ENCODE measurements around the gene FBXW11.

The FBXW11 gene

DNA sequence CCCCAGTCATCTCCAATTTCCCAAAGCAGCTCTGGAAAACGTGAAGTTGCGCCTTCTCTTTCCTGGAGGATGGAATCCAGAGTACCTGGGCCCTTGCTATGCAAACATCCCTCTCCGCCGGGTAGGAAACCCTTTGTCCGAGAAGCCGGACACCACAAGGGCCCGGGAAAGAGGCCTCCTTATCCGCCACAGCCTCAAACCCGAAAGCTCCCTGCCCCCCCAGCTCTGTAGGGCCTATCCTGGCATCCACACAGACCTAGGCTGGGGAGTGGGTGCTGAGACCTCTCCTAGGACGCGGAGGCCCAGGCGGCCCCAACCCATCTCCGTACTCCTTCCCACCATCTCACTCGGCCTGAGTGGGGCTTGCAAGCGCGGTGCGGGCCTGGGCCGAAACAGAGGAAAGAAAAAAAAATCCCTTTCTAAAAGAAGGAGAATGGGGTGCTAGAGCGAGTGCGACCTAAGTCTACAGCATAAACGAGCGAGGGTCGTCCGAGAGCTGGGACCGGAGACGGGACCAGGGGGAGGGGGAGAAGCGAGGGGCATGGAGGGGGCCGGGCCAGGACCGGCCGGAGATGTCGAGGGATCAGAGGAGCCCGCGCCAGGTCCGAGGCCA, 624 bp downstream of the FBXW11 start:
- TF ChIP-seq, protein P1, sequence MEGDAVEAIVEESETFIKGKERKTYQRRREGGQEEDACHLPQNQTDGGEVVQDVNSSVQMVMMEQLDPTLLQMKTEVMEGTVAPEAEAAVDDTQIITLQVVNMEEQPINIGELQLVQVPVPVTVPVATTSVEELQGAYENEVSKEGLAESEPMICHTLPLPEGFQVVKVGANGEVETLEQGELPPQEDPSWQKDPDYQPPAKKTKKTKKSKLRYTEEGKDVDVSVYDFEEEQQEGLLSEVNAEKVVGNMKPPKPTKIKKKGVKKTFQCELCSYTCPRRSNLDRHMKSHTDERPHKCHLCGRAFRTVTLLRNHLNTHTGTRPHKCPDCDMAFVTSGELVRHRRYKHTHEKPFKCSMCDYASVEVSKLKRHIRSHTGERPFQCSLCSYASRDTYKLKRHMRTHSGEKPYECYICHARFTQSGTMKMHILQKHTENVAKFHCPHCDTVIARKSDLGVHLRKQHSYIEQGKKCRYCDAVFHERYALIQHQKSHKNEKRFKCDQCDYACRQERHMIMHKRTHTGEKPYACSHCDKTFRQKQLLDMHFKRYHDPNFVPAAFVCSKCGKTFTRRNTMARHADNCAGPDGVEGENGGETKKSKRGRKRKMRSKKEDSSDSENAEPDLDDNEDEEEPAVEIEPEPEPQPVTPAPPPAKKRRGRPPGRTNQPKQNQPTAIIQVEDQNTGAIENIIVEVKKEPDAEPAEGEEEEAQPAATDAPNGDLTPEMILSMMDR (IDR thresholded peaks at IDR 0.05; ENCODE audit: low read depth, low read length), result no peak
- H3K4me3 ChIP-seq (ENCODE audit: low read depth, low read length), result peak overlapping the region; percentile 81

DNA sequence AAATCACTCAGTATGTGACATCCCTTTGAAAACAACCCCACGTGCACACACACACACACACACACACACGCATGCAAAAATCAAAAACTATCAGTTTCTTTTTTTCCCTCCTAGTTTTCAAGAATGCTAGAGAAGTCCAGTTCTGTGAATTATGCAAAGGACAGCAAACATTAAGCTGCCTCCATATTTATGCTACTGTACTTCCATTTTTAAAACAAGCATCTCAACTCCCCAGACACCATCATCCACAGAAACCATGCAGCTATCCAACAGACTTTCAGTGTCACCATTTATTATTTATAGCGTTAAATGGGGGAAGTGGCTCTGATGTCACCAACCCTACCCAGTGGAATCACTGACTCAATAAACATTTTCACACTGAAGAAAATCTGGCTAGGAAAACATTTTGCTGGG, 1.6 kb downstream of the FBXW11 start:
- peak overlapping the region; percentile 81 for H3K4me3 ChIP-seq (ENCODE audit: low read depth, low read length)

DNA sequence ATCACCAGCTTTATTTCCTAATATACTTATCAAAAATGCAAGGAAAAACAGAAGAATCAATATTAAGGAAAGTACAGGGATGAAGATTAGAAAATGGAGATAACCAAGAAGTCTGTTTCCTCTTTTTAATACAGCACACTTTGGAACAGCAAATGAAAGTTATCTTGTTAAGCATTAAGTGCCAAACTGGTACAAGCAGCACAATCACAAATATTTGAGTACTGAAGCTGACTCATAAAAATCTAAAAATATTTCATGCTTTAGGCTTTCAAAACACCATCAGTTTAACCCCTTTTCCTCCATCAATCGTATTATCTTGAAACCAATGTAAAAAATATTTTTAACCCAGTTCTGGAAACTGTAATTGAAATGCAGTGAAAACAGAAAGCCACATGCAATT, 2.7 kb downstream of the FBXW11 start:
- H3K4me3 ChIP-seq (ENCODE audit: low read depth, low read length), result no peak overlapping the region
- TF ChIP-seq, protein P1 (IDR thresholded peaks at IDR 0.05; ENCODE audit: low read depth, low read length), result no peak

More for the DNA sequence above, 1.6 kb downstream of the FBXW11 start:
- TF ChIP-seq, protein P1 (IDR thresholded peaks at IDR 0.05; ENCODE audit: low read depth, low read length), result no peak

DNA sequence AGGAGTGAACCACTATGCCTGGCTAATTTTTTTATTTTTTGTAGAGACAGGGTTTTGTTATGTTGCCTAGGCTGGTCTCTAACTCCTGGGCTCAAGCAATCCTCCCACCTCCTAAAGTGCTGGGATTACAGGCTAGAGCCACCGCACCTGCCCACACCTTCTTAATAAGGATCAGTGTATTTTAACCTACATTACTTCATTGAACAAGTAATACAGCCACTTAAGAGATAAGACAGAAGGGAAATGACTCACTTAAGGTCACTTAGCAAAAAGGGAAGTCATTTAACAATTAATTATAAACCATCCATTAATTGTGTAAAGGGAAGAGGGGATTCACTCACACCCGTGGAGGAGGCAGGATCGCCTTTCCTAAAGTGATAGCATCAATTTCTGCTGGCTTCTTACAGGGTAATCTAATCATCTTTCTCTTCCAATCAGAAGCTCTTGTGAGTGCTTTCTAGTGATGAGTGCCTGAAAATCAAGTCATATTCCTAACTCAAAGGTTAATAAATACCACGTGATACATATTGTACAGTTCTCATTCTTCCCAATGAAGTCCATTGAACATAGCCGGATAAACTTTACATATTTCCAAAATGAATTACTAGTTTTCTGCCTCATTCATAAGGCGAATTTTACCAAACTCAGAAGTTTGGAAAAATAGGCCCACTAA, 3.5 kb downstream of the FBXW11 start:
- H3K4me3 ChIP-seq (ENCODE audit: low read depth, low read length), result no peak overlapping the region
- TF ChIP-seq, protein P1 (IDR thresholded peaks at IDR 0.05; ENCODE audit: low read depth, low read length), result no peak

DNA sequence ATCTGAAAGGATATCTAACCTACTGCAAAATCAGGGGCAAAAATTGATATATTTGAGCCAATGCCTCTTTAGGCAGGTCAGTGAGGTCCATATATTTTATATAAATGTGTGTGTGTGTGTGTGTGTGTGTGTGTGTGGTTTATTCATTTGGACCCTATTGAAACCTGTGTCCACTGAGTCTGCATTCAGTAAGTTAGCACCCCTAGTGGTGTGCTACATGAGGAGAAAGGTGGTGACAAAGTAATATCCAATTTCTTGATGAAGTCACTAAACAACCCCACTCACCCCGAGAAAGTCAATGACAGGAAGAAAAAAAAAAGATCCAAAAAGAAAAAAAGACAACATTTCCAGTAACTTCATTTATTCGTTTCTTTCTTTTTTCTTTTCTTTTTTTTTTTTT, 4.1 kb downstream of the FBXW11 start:
- no peak overlapping the region for H3K4me3 ChIP-seq (ENCODE audit: low read depth, low read length)
- TF ChIP-seq, protein P1 (IDR thresholded peaks at IDR 0.05; ENCODE audit: low read depth, low read length), result peak; percentile 12; the same call in 1 of the 2 replicates

DNA sequence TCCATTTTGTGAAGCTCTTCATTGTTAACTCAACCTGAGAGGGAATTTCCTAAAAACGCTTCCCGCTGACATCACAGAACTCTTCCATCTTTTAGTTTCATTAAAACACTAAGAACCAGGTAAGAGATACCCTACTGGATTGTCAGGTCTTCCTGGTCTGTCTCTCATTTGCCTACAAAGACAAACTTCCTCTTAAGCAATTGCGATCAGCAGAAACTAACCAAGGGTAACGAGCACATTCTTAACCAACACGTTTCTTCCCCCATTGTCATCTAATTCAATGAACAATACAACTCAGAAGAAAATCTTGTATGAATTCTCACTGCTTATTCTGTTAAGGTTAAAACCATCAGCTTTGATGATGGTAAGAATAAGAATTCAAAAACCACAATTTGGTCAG, 6.6 kb downstream of the FBXW11 start:
- TF ChIP-seq, protein P1 (IDR thresholded peaks at IDR 0.05; ENCODE audit: low read depth, low read length), result no peak
- no peak overlapping the region for H3K4me3 ChIP-seq (ENCODE audit: low read depth, low read length)

DNA sequence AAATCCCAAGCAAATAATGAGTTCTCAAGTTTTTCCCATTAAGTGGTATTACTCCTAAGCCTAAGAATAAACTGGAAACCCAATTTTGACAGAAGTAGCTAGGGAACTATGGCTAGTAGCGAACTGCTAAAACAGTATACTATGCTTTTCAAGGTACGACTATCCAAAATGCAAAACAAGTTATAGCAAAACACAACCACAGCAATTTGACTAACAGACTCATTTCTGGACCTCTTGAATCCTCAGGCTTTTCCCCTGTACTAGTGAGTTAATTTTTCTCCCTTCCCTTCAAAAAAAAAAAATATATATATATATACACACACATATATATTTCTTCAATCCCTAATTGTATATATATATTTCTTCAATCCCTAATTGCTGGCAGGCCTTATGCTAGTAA, 7.3 kb downstream of the FBXW11 start:
- TF ChIP-seq, protein P1 (IDR thresholded peaks at IDR 0.05; ENCODE audit: low read depth, low read length), result no peak
- H3K4me3 ChIP-seq (ENCODE audit: low read depth, low read length), result no peak overlapping the region
